Effector CD8-positive, alpha-beta T cell (primary cell): ENCODE measurements around the gene RAI1.
A peak's percentile ranks its signal among the peaks of the same experiment; 100 is the strongest.

ENCODE experiments used
- DNase-seq: peaks from one replicate; lab custom pipeline; 2025; lab: John Stamatoyannopoulos, UW

Gene RAI1

DNA sequence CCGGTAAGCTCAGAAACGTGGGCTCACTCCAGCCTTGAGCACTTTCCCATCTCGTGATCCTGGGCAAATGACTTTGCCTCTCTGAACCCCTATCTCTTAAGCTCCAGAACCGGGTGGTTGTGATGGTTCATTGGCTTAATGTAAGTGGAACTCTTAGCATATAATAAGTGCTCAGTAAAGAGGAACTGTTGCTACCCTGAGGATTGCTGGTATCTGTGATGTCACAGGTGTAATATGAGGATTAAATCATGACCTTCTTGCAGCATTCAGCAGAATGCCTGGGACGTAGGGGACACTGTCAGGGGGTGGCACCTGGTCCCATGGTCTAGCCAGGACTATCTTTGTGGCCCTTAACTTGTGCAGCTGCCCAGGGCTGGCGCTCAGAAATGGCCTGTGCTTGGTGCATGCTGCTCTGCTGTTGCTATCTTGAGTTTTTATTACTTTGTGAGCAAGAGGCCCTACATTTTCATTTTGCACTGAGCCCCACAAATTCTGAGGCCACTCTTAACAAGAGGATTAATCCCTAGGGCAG, 86.7 kb downstream of the RAI1 start:
- DNase-seq: no peak

GRCh38 chr17:17768424-17769088, 87.3 kb downstream of the RAI1 start:
- DNase-seq: no peak

GRCh38 chr17:17769869-17770631, 88.8 kb downstream of the RAI1 start:
- no peak for DNase-seq

DNA sequence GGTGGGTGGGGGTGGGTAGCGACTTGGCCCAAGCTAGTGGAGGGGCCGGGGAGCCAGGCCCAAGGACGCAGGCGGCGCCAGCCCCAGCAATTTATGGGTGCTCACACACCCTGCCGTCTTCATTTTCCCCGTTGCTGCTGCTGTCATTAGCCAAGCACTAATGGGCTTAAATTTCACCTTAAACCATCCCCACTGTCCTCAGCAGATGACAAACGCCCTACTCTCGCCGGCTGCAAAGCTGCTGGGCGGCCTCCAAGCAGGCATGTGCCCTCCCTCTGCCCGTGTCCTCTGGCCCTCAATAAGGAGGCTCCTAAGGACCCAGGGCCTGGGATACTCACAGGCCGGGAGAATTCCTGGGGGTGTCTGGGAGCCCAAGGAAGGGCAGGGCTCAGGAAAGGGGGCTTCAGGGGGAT, 89.4 kb downstream of the RAI1 start:
- DNase-seq: no peak

- no peak for DNase-seq
Measured at GRCh38 chr17:17771498-17772201, 90.4 kb downstream of the RAI1 start.

DNA sequence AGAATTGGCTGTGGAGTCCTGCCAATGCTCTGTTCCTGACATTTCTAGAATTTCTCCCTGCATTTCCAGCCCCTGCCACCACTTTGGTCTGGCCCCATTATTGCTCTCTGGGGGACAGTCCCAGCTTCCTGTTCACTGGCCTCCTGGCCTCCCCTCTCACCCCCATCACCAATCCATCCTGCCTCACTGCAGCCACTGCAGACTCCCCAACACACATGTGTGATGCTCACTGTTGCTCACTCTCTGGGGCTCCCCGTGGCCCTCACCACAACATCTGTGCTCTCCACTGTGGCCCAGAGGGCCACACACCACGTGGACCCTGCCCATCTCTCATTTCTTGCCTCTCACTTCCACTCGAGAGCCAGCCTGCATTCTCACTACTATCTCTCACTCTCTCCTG, 91.0 kb downstream of the RAI1 start:
- no peak for DNase-seq

DNA sequence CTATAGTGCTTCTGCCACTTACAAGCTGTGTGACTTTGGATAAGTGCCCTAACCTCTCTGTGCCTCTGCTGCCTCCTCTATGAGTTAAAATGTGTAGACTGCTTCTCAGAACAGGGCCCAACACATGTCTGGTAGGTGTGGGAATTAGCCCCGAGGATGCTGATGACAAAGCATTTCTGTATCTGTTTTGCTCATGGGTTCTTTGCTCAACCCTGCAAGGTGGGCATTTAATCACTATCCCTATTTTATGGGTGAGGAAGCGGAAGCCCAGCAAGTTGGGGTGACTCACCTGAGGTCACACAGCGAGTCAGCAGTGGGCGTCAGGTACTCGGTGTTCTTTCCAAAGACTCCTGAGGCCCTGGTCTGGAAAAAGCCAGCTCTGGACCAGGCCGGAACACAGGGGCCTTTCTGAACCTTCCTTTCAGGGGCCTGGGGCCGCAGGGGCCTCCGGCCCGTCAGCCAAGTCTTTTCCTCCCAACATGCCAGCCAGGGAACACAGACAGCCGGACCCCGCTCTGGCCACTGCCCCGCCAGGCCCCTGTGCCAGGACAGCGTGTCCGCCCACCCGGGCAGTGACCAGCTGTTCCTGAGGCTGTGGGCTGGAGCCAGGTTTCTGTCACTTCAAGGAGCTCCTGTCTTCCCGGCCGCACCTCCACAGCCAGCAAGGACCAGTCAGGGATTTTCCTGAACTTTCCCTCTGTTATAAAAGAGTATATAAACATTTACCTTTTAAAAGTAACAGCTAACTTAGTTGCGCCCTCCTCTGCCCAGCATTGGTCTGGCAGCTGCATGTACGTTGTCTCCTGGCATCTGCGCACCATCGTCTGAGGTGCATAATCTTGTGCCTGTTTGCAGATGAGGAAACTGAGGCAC, 93.0 kb downstream of the RAI1 start:
- no peak for DNase-seq

GRCh38 chr17:17776889-17777288, 95.6 kb downstream of the RAI1 start:
- DNase-seq: no peak

DNA sequence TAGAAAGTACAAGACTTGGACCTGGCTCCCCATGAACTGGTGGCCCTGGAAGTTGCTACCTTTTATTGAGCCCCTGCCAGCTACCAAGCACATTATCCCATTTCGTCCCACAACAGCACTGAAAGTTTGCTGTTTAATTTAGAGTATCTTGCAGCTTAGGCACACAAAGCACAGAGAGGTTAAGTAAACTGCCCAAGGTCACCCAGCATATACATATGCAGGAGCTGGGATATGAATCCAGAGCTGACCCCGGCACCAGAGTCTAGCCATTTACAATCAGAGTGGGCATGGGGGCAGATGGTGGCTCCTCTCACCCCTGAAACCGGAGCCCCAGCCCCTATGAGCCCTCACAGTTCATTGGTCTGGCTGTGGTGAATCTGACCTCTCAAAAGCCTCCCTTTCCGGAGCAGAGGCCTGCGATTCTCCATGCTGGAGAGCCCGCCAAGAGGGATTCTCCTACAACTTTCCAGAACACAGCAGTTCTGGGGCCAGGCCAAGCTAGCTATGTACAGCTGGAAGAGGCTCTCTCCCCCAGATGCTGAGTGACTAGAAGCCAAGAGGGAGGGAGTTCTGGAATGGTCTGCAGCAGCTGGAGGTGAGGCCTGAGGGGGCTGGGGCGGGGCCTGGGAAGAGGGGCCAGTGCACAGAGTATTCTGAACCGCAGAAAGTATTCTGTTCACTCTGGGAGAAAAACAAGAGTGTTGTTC, 97.2 kb downstream of the RAI1 start:
- no peak for DNase-seq

- DNase-seq: no peak
Measured at GRCh38 chr17:17779015-17779611, 97.9 kb downstream of the RAI1 start.

GRCh38 chr17:17780922-17781590, 99.8 kb downstream of the RAI1 start:
- no peak for DNase-seq

DNA sequence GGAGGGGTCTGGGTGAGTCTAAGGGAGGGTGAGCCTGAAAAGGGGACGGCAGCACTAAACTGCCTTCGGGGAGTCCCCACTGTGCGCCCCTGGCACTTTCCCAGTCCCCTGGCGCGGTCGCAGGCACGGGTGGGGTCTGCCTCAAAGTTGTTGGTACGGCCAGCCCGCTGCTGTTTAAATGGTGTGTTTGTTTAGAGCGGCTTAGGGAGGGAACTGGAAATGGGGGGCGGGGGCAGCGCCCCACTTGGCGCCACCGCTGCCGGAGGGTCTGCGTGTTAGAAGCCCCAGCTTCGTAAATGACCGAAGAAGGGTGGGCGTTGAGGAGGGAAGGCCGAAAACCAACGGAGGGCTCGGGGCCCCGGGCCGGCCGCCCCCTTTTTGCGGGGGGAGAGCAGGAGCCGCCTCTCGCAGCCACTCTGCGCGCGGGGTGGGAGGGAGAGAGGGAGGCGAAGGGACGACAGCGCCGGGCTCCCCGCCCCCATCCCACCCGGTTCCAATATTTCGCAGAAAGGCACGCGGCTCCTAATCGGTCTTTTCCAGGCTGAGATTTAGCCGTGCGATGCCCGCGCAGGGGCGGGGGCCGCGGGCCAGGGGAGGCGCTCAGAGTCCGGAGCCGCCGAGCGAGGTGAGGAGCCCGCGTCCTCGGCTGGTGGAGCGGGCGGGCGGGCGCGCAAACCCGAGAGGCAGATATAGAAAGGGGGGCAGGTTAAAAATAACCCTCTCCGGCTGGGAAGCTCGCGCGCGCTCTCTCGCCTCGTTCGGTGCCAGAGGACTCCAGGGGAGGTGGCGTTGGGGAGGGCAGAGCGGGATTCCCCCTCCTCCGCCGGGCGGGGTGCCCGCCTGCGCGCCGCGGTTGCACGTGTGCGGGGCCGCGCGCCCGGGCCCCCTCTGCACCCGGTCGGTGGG, 100.6 kb downstream of the RAI1 start:
- peak; percentile 39 for DNase-seq

DNA sequence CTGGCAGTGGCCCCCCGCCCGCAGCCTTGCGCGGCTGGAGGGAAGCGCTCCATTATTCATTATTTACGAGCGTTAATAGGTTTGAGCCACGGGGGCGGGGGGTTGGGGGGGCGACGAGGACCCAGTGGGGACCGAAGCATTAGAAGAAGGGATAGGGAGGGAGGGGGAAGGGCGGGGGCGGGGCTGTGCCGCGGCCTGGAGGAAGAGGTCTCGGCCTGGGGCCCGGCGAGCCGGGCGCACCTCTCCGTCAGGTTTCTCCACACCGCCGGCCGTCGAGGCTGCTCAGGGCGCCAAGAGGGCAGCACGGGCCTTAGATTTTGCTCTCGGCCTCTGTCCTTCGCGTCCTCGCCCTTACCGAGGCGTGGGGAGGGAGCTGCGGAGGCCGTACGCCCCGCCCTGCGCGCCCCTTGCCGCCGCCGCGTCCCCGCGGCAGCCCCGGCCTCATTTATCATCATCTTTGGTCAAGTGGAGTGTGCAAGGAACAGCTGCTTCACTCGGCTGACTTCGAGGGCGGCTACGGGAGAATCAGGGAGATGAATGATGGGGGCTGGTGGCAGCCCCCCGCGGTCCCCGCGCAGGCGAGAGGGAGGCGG, 101.4 kb downstream of the RAI1 start:
- DNase-seq: no peak

DNA sequence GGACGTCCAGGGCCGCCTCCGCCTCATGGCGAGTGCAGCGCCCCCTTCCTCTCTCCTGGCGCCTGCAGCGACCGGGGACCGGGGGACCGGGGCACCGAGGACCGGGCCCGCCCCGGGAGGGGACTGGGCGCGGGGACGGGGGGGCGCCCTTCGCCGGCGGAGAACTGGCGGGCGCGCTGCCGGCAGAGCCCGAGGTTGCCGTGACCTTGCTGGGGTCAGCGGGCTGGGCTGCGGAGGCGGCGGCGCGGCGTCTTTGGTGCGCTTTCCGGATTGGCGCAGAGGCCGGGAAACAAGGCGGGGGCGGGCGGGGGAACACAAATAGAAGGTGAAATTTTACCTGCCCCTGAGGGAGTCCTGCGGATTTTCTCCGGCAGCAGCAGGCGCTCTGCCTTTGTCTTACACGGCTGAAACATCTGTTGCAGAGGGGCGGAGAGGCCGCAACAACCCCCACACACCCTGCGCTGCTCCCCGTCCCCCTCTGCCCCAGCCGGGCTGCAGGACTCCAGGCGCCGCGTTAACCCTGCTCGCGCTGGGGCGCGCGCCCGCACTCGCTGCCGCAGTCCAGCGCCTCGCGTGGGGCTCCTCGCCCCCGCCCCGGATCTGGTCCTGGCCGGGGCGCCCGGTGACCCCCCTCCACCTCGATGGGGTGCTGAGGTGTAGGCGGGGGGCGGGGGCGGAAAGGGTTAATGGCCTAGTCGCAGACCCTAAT, 102.0 kb downstream of the RAI1 start:
- DNase-seq: peak; percentile 38

DNA sequence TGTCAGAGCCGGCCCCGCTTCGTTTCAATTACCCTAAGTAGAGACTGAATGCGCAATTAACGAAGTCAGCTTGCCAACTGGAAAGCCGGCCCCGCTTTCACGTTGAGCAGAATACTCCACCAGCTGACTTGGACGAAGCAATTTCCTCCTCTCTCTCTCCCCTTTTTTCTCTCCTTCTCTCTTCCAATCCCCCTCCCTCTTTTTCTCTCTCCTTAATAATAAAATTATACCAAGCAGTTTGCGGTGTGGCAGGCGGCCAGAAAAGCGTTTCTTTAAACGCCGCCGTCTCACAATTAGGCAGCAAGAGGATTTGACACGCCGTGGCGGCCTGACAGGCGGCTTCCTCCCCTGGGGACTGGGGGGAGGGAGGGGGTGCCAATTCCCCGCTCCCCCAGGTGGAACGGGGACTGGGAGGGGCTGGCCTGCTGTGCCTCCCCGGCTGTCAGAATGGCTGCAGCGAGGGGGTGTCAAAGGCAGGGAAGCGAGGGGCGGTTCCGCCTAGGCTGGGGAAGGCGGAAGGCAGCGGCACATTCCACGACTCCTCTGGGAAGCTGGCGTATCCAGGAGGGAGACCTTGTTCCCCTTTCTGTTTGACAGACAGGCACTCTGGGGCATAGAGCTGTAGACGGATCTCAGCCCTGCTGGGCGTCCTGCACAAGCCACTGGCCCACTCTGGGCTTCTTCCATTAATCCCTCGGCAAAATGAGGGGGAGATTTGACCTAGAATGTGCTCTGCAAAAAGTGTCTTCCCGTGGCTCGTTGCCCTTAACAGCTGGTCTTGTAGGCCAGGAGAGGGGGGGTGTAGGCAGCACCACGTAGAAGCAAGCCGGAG, 102.8 kb downstream of the RAI1 start:
- peak; percentile 23 for DNase-seq

DNA sequence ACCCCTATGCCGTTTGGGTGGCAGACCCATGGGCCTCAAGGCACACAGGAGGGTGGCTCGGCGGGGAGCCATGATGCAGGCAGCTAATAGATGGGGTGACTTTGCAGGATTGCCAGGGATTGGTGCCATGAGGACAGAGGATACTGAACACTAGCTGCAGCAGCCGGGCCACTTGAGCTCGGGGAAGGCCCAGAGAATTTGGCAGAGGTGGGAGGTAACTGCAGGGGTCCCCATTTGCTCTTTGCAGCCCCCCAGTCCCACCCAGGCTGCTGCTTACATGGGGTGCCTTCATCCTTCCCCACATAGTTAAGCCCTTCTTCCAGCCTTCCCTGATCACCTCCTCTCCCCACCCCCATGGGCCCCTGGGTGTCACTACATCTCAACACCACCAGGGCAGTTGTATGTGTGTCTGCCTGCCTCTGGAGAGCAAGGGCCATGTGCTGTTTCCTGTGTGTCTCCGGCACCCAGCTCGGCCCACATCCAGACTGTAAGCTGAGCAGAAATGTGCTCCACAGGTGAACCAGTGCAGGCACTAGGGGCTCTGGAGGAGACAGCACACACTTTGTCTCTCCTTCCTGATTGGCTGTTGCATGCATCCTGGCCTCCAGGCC, 103.5 kb downstream of the RAI1 start:
- no peak for DNase-seq

- no peak for DNase-seq
Measured at GRCh38 chr17:17785407-17785806, 104.1 kb downstream of the RAI1 start.
